ES-I3 (cell line): ENCODE results near the gene LARP1.

Experiments
- H3K36me3 ChIP-seq: 2 replicates; pipeline ENCODE4 v1.6.1; 2013; ENCODE audit warnings: mild to moderate bottlenecking, low read length, control low read depth, moderate library complexity; ENCODE audit not compliant: insufficient read depth
- H3K4me1 ChIP-seq: 2 replicates; pipeline ENCODE4 v1.6.1; 2013; ENCODE audit warnings: mild to moderate bottlenecking, control low read depth, low read length; ENCODE audit not compliant: insufficient read depth
- H3K9ac ChIP-seq: 2 replicates; pipeline ENCODE4 v1.6.1; 2013; ENCODE audit warnings: low read depth, mild to moderate bottlenecking, low read length, moderate library complexity
- H3K9me3 ChIP-seq: 2 replicates; pipeline ENCODE4 v1.6.1; 2013; ENCODE audit warnings: mild to moderate bottlenecking, low read length, moderate library complexity; ENCODE audit not compliant: control insufficient read depth, insufficient read depth

LARP1 gene

GRCh38 chr5:154762700-154763099 is 7.5 kb downstream of the LARP1 start:
- H3K9me3 ChIP-seq = no peaks in the 10 kb centered on the region
- 0 out of 2 replicates have a peak, but pooled peaks cover 4% of the 10 kb centered on the region for H3K36me3 ChIP-seq
- no peak overlapping the region for H3K9ac ChIP-seq
- peaks cover 37% of the 10 kb centered on the region for H3K4me1 ChIP-seq

GRCh38 chr5:154764967-154765366 is 9.8 kb downstream of the LARP1 start:
- H3K9ac ChIP-seq = no peak overlapping the region
- peaks cover 48% of the 10 kb centered on the region for H3K4me1 ChIP-seq
- H3K9me3 ChIP-seq = no peaks in the 10 kb centered on the region
- 0 out of 2 replicates have a peak, but pooled peaks cover 4% of the 10 kb centered on the region for H3K36me3 ChIP-seq

- H3K36me3 ChIP-seq = 0 out of 2 replicates have a peak, but pooled peaks cover 4% of the 10 kb centered on the region
These were observed 10.3 kb downstream of the LARP1 start for GRCh38 chr5:154765396-154765925.

GRCh38 chr5:154766558-154767281 is 11.5 kb downstream of the LARP1 start:
- 0 out of 2 replicates have a peak, but pooled peaks cover 4% of the 10 kb centered on the region for H3K36me3 ChIP-seq
- H3K9me3 ChIP-seq = no peaks in the 10 kb centered on the region
- peaks cover 57% of the 10 kb centered on the region for H3K4me1 ChIP-seq
- H3K9ac ChIP-seq = no peak overlapping the region

More at GRCh38 chr5:154765396-154765925, 10.3 kb downstream of the LARP1 start:
- Histone ChIP-seq H3K4me1 (peaks cover 52% of the 10 kb centered on the region), H3K9me3 (no peaks in the 10 kb centered on the region), H3K9ac (no peak overlapping the region)

- Histone ChIP-seq H3K9ac (no peak overlapping the region), H3K4me1 (peaks cover 59% of the 10 kb centered on the region), H3K9me3 (no peaks in the 10 kb centered on the region), H3K36me3 (0 out of 2 replicates have a peak, but pooled peaks cover under 1% of the 10 kb centered on the region)
These were observed 12.4 kb downstream of the LARP1 start for GRCh38 chr5:154767576-154767975.

GRCh38 chr5:154768207-154768606 is 13.0 kb downstream of the LARP1 start:
- peaks cover 63% of the 10 kb centered on the region for H3K4me1 ChIP-seq

GRCh38 chr5:154770111-154770510 is 14.9 kb downstream of the LARP1 start:
- Histone ChIP-seq H3K9ac (no peak overlapping the region), H3K9me3 (no peaks in the 10 kb centered on the region), H3K4me1 (peaks cover 78% of the 10 kb centered on the region), H3K36me3 (no peaks in the 10 kb centered on the region)

More at GRCh38 chr5:154768207-154768606, 13.0 kb downstream of the LARP1 start:
- H3K9ac ChIP-seq = no peak overlapping the region
- H3K9me3 ChIP-seq = no peaks in the 10 kb centered on the region
- no peaks in the 10 kb centered on the region for H3K36me3 ChIP-seq

- H3K9me3 ChIP-seq = no peaks in the 10 kb centered on the region
- no peak overlapping the region for H3K9ac ChIP-seq
- peaks cover 74% of the 10 kb centered on the region for H3K4me1 ChIP-seq
- no peaks in the 10 kb centered on the region for H3K36me3 ChIP-seq
These were observed 16.3 kb downstream of the LARP1 start for GRCh38 chr5:154771383-154771901.

- Histone ChIP-seq H3K36me3 (no peaks in the 10 kb centered on the region), H3K9me3 (no peaks in the 10 kb centered on the region), H3K9ac (no peak overlapping the region), H3K4me1 (peaks cover 56% of the 10 kb centered on the region)
These were observed 18.1 kb downstream of the LARP1 start for GRCh38 chr5:154773326-154773725.

- peaks cover 37% of the 10 kb centered on the region for H3K4me1 ChIP-seq
- no peaks in the 10 kb centered on the region for H3K9me3 ChIP-seq
- no peaks in the 10 kb centered on the region for H3K36me3 ChIP-seq
- no peak overlapping the region for H3K9ac ChIP-seq
These were observed 21.0 kb downstream of the LARP1 start for GRCh38 chr5:154776167-154776566.

- Histone ChIP-seq H3K4me1 (peaks cover 44% of the 10 kb centered on the region), H3K36me3 (no peaks in the 10 kb centered on the region), H3K9ac (no peak overlapping the region), H3K9me3 (no peaks in the 10 kb centered on the region)
These were observed 23.4 kb downstream of the LARP1 start for GRCh38 chr5:154778534-154778933.

- H3K9ac ChIP-seq = no peak overlapping the region
- peaks cover 47% of the 10 kb centered on the region for H3K4me1 ChIP-seq
- no peaks in the 10 kb centered on the region for H3K36me3 ChIP-seq
- no peaks in the 10 kb centered on the region for H3K9me3 ChIP-seq
These were observed 23.9 kb downstream of the LARP1 start for GRCh38 chr5:154779105-154779504.

GRCh38 chr5:154780128-154780527 is 25.0 kb downstream of the LARP1 start:
- H3K9ac ChIP-seq = no peak overlapping the region
- no peaks in the 10 kb centered on the region for H3K36me3 ChIP-seq
- H3K9me3 ChIP-seq = no peaks in the 10 kb centered on the region
- H3K4me1 ChIP-seq = peaks cover 44% of the 10 kb centered on the region

GRCh38 chr5:154782326-154782725 is 27.1 kb downstream of the LARP1 start:
- Histone ChIP-seq H3K9me3 (no peaks in the 10 kb centered on the region), H3K9ac (no peak overlapping the region), H3K4me1 (peaks cover 38% of the 10 kb centered on the region), H3K36me3 (no peaks in the 10 kb centered on the region)
